Measurements from ENCODE around the gene OSBPL3. TPM values are rescaled to one million over a fixed set of nuclear protein-coding genes. Genes with fewer than 3 reads are reported as not detected.
"Not testable (repeated sequence)": the region's sequence is repeated elsewhere in the genome, so short reads cannot be mapped to it uniquely, and the experiment has no call there.

Gene OSBPL3
- total RNA-seq, 4 donors from 2014 or later, result 3.1 to 7.0 (median 5.3) TPM

- Histone ChIP-seq H3K4me1 (peaks cover 20 to 23% of the 10 kb centered on the region in 2 donors), H3K27me3 (no peaks in the 10 kb centered on the region), H3K27ac (no peak overlapping the region), H3K36me3 (no peaks in the 10 kb centered on the region), H3K4me3 (no peak overlapping the region), H3K9me3 (no peaks in the 10 kb centered on the region)
- in situ Hi-C loops (cut with MboI; ENCODE audit: low sequenced_read_pairs in 4 of 4) (no loop called here), intact Hi-C loops (cut with DNase I; ENCODE audit: low total_unique reads) (no loop called here)
- DNase-seq (no peak), ATAC-seq (no peak)
- no peak for TF ChIP-seq POLR2A (IDR thresholded peaks at IDR 0.05)
- no peak for TF ChIP-seq CTCF (IDR thresholded peaks at IDR 0.05 in 4 of 5, conservative IDR thresholded peaks at IDR 0.05 in 1 of 5)
Measured at GRCh38 chr7:24905996-24906770, 73.8 kb downstream of the OSBPL3 start.

- in situ Hi-C loops (cut with MboI; ENCODE audit: low sequenced_read_pairs in 4 of 4); DNase-seq; ATAC-seq; H3K36me3 ChIP-seq; H3K27me3 ChIP-seq; intact Hi-C loops (cut with DNase I; ENCODE audit: low total_unique reads); H3K9me3 ChIP-seq; H3K4me3 ChIP-seq; H3K27ac ChIP-seq: not testable (repeated sequence)
- peaks cover 8 to 10% of the 10 kb centered on the region in 2 donors for H3K4me1 ChIP-seq
Measured at GRCh38 chr7:24903992-24904391, 76.0 kb downstream of the OSBPL3 start.

GRCh38 chr7:24903559-24903958, 76.4 kb downstream of the OSBPL3 start:
- no peak for DNase-seq

GRCh38 chr7:24902931-24903330, 77.0 kb downstream of the OSBPL3 start:
- no peaks in the 10 kb centered on the region for H3K27me3 ChIP-seq
- DNase-seq, result no peak
- intact Hi-C loops (cut with DNase I; ENCODE audit: low total_unique reads) (no loop called here), in situ Hi-C loops (cut with MboI; ENCODE audit: low sequenced_read_pairs in 4 of 4) (no loop called here)
- H3K9me3 ChIP-seq, result no peaks in the 10 kb centered on the region
- TF ChIP-seq POLR2A (IDR thresholded peaks at IDR 0.05) (no peak), CTCF (IDR thresholded peaks at IDR 0.05 in 4 of 5, conservative IDR thresholded peaks at IDR 0.05 in 1 of 5) (no peak)
- H3K4me3 ChIP-seq, result no peak overlapping the region
- peaks cover 8 to 10% of the 10 kb centered on the region in 2 donors for H3K4me1 ChIP-seq
- no peaks in the 10 kb centered on the region for H3K36me3 ChIP-seq
- ATAC-seq, result no peak
- H3K27ac ChIP-seq, result no peak overlapping the region

More at GRCh38 chr7:24903559-24903958, 76.4 kb downstream of the OSBPL3 start:
- no peaks in the 10 kb centered on the region for H3K9me3 ChIP-seq
- in situ Hi-C loops (cut with MboI; ENCODE audit: low sequenced_read_pairs in 4 of 4), result no loop called here
- no peak overlapping the region for H3K27ac ChIP-seq
- peaks cover 8 to 10% of the 10 kb centered on the region in 2 donors for H3K4me1 ChIP-seq
- H3K27me3 ChIP-seq, result no peaks in the 10 kb centered on the region
- H3K36me3 ChIP-seq, result no peaks in the 10 kb centered on the region
- no peak overlapping the region for H3K4me3 ChIP-seq
- ATAC-seq, result no peak
- TF ChIP-seq CTCF (IDR thresholded peaks at IDR 0.05 in 4 of 5, conservative IDR thresholded peaks at IDR 0.05 in 1 of 5) (no peak), POLR2A (IDR thresholded peaks at IDR 0.05) (no peak)
- intact Hi-C loops (cut with DNase I; ENCODE audit: low total_unique reads), result no loop called here

- H3K27me3 ChIP-seq, result no peaks in the 10 kb centered on the region
- intact Hi-C loops (cut with DNase I; ENCODE audit: low total_unique reads) (no loop called here), in situ Hi-C loops (cut with MboI; ENCODE audit: low sequenced_read_pairs in 4 of 4) (no loop called here)
- H3K36me3 ChIP-seq, result no peaks in the 10 kb centered on the region
- ATAC-seq (no peak), DNase-seq (no peak)
- peaks cover 8 to 10% of the 10 kb centered on the region in 2 donors for H3K4me1 ChIP-seq
- TF ChIP-seq POLR2A (IDR thresholded peaks at IDR 0.05), result no peak
- H3K9me3 ChIP-seq, result no peaks in the 10 kb centered on the region
- no peak overlapping the region for H3K27ac ChIP-seq
- H3K4me3 ChIP-seq, result no peak overlapping the region
Measured at GRCh38 chr7:24902276-24902675, 77.7 kb downstream of the OSBPL3 start.

Measured in gastrocnemius medialis (tissue), 4 donors.